RWPE1 (cell line): Measurements from ENCODE around the gene RSPH3.

Source experiments
- CTCF ChIA-PET: fragments of 350-600 bp; sonication (Branson Sonifier 250); formaldehyde crosslinking; extraction: SDS; loops from one replicate; lab custom pipeline; 2021; lab: Yijun Ruan, JAX
- POLR2A ChIA-PET: fragments of 400-600 bp; formaldehyde crosslinking; extraction: SDS; loops from one replicate; lab custom pipeline; 2020; ENCODE audit warnings: antibody characterized with exemption; ENCODE audit not compliant: low non-redundant PET; lab: Yijun Ruan, JAX
- DNase-seq: peaks from one replicate; pipeline ENCODE4 v3.0.0; 2012; ENCODE audit warnings: low spot score
- H3K27ac ChIP-seq: fragments of 450-650 bp; 2 replicates; pipeline ENCODE4 v1.5.1; 2017
- CTCF ChIP-seq: fragments of 450-650 bp; conservative IDR thresholded peaks from 2 replicates; pipeline ENCODE4 v1.5.1; 2017; ENCODE audit warnings: low read depth, mild to moderate bottlenecking

Gene RSPH3

GRCh38 chr6:158947284-158947683, 52.7 kb downstream of the RSPH3 start:
- POLR2A ChIA-PET, result no interaction called here
- TF ChIP-seq CTCF, result no peak
- CTCF ChIA-PET, result no interaction called here
- H3K27ac ChIP-seq, result no peak overlapping the region
- DNase-seq, result no peak

GRCh38 chr6:158943380-158944032, 56.5 kb downstream of the RSPH3 start:
- H3K27ac ChIP-seq, result no peak overlapping the region
- TF ChIP-seq CTCF, result no peak
- CTCF ChIA-PET, result no interaction called here
- POLR2A ChIA-PET, result no interaction called here
- no peak for DNase-seq

- CTCF ChIA-PET, result interaction anchor here (0.6 kb wide), 1 partner anchor 251 kb away, joined by 3 read pairs; no protein-coding TSS in a partner anchor
- POLR2A ChIA-PET, result no interaction called here
- no peak for TF ChIP-seq CTCF
Observed at GRCh38 chr6:158942349-158942748, 57.7 kb downstream of the RSPH3 start.

GRCh38 chr6:158941246-158941645, 58.8 kb downstream of the RSPH3 start:
- TF ChIP-seq CTCF, result no peak
- ChIA-PET CTCF (interaction anchor here (0.6 kb wide), 1 partner anchor 229 kb away, joined by 5 read pairs; no protein-coding TSS in a partner anchor), POLR2A (no interaction called here)
- DNase-seq, result no peak
- no peak overlapping the region for H3K27ac ChIP-seq

More at GRCh38 chr6:158942349-158942748, 57.7 kb downstream of the RSPH3 start:
- H3K27ac ChIP-seq, result no peak overlapping the region
- no peak for DNase-seq

GRCh38 chr6:158939255-158940159, 60.5 kb downstream of the RSPH3 start:
- no peak overlapping the region for H3K27ac ChIP-seq
- no peak for TF ChIP-seq CTCF
- CTCF ChIA-PET, result interaction anchor here (0.6 to 0.7 kb wide), 2 partner anchors 61 to 187 kb away, joined by 4 read pairs; partner anchors contain the start of gene RSPH3

GRCh38 chr6:158938811-158939254, 61.2 kb downstream of the RSPH3 start:
- no peak overlapping the region for H3K27ac ChIP-seq
- no peak for DNase-seq
- POLR2A ChIA-PET, result no interaction called here
- no peak for TF ChIP-seq CTCF
- CTCF ChIA-PET, result interaction anchor here (0.7 kb wide), 1 partner anchor 187 kb away, joined by 4 read pairs; no protein-coding TSS in a partner anchor

More at GRCh38 chr6:158939255-158940159, 60.5 kb downstream of the RSPH3 start:
- POLR2A ChIA-PET, result no interaction called here
- DNase-seq, result no peak
